Upper lobe of left lung (tissue), 6 donors: ENCODE measurements around the gene NOLC1. TPM values are rescaled to one million over a fixed set of nuclear protein-coding genes. Genes with fewer than 3 reads are reported as not detected.
A peak's percentile ranks its signal among the peaks of the same experiment; 100 is the strongest.

Source experiments
- ATAC-seq, 2 donors: fragments of 200-7000 bp; cut with Tn5 transposase; one replicate each; pipeline ENCODE4 v1.9.1; 2022; ENCODE audit warnings: mild to moderate bottlenecking in 2 of 2, moderate library complexity in 2 of 2; ENCODE audit not compliant: low FRiP score in 2 of 2
- DNase-seq, 2 donors: peaks; one replicate each; pipeline ENCODE4 v3.0.0-alpha.2; 2019 to 2020
- H3K27ac ChIP-seq, 4 donors: fragments of 200-600 bp; sonication (generic); one replicate each; pipeline ENCODE4 v1.5.1; 2016 to 2019
- H3K27me3 ChIP-seq, 4 donors: fragments of 200-600 bp; sonication (generic); one replicate each; pipeline ENCODE4 v1.5.1; 2017 to 2019
- H3K36me3 ChIP-seq, 4 donors: fragments of 200-600 bp; sonication (generic); one replicate each; pipeline ENCODE4 v1.5.1; 2016 to 2019
- H3K4me1 ChIP-seq, 4 donors: fragments of 200-600 bp; sonication (generic); one replicate each; pipeline ENCODE4 v1.5.1; 2018 to 2019
- H3K4me3 ChIP-seq, 4 donors: fragments of 200-600 bp; sonication (generic); one replicate each; pipeline ENCODE4 v1.5.1; 2017 to 2019; ENCODE audit warnings: mild to moderate bottlenecking in 2 of 4, moderate library complexity in 1 of 4
- H3K9me3 ChIP-seq, 4 donors: fragments of 200-600 bp; sonication (generic); one replicate each; pipeline ENCODE4 v1.5.1; 2018 to 2019
- CTCF ChIP-seq, 6 experiments: fragments of 450-650 bp in 4 of 6; fragments of 200-600 bp in 2 of 6; sonication (generic) in 2 of 6; IDR thresholded peaks; one replicate each; pipeline ENCODE4 v1.5.1; 2016 to 2019; ENCODE audit warnings: antibody characterized with exemption in 6 of 6
- EP300 ChIP-seq, 4 donors: sonication (generic); formaldehyde crosslinking; IDR thresholded peaks; one replicate each; pipeline ENCODE4 v1.5.1; 2017; ENCODE audit warnings: antibody characterized with exemption in 4 of 4, control low read depth in 2 of 4
- POLR2A ChIP-seq, 4 donors: fragments of 450-650 bp; IDR thresholded peaks; one replicate each; pipeline ENCODE4 v1.5.1; 2016 to 2017; ENCODE audit warnings: antibody characterized with exemption in 4 of 4, mild to moderate bottlenecking in 2 of 4
- POLR2AphosphoS5 ChIP-seq, 2 donors: sonication (generic); formaldehyde crosslinking; IDR thresholded peaks; one replicate each; pipeline ENCODE4 v1.5.1; 2017; ENCODE audit warnings: antibody characterized with exemption in 2 of 2
- WGBS, 2 donors: methylation state at CpG; one replicate each; pipeline ENCODE4 v1.1.5; 2017 to 2018; 5-methylcytosine and 5-hydroxymethylcytosine counted together
- total RNA-seq, 6 donors: library from RNA; depleted of rRNA in 4 of 6; stranded (reverse); fragments of >200 nt in 4 of 6; gene quantifications; one replicate each; pipeline versions ENCODE4 v1.1.0 to v1.2.1, GENCODE V29; 2016 to 2021
- donor health status: DM: no; HTN: no; CAD: no; lungs with moderate emphysema.
- donor health status: DM: no; HTN: yes; CAD: no; lungs with severe emphysema.

The NOLC1 gene
- total RNA-seq, 6 donors from 2014 or later, result 21.4 to 72.8 (median 44.3) TPM

DNA sequence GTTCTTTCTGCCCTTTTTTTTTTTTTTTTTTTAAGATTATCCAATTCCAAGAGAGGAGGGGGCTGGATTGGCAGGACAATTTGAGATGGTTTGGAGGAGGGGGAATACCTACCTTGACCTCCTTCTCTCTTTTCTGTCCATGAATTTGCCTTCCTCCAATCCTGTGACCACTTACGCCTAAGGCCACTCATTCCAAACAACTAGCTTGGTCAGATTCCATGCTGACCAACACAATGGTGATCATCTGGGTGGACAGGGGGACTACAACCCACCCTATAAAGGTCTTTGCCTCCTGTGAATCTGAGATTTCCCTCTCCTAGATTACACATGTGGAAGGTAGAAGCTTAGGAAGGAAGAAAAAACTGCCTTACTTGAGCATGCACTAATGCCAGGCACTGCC is 29.7 kb upstream of the NOLC1 start:
- no peaks in the 10 kb centered on the region for H3K36me3 ChIP-seq
- peaks cover 29 to 34% (median 32%) of the 10 kb centered on the region in 4 donors for H3K4me1 ChIP-seq
- no peak for TF ChIP-seq POLR2AphosphoS5 (IDR thresholded peaks at IDR 0.05)
- no peak for TF ChIP-seq EP300 (IDR thresholded peaks at IDR 0.05)
- no peak for TF ChIP-seq CTCF (IDR thresholded peaks at IDR 0.05)
- DNase-seq (no peak), ATAC-seq (no peak)
- no peaks in the 10 kb centered on the region for H3K9me3 ChIP-seq
- H3K27me3 ChIP-seq, result no peaks in the 10 kb centered on the region
- no peak overlapping the region for H3K4me3 ChIP-seq
- H3K27ac ChIP-seq, result peak overlapping the region in 3 of 4 donors; percentile 94 to 99 (median 98)
- WGBS, 2 donors, result 100% methylated on average over 1 of the region's 1 CpG

GRCh38 chr10:102123223-102123622 is 29.0 kb upstream of the NOLC1 start:
- TF ChIP-seq EP300 (IDR thresholded peaks at IDR 0.05) (no peak), POLR2A (IDR thresholded peaks at IDR 0.05) (no peak), POLR2AphosphoS5 (IDR thresholded peaks at IDR 0.05) (no peak), CTCF (IDR thresholded peaks at IDR 0.05) (no peak)
- peaks cover 21 to 27% (median 24%) of the 10 kb centered on the region in 4 donors for H3K4me1 ChIP-seq
- no peaks in the 10 kb centered on the region for H3K36me3 ChIP-seq
- WGBS, 2 donors, result 64 to 71% methylated on average over 3 of the region's 3 CpGs
- H3K27me3 ChIP-seq, result no peaks in the 10 kb centered on the region
- no peak overlapping the region for H3K4me3 ChIP-seq
- DNase-seq, result no peak
- ATAC-seq, result no peak
- no peaks in the 10 kb centered on the region for H3K9me3 ChIP-seq
- peak overlapping the region in 2 of 4 donors; percentile 94 to 99 for H3K27ac ChIP-seq

- Histone ChIP-seq H3K36me3 (no peaks in the 10 kb centered on the region), H3K27ac (peak overlapping the region in 2 of 4 donors; percentile 95 to 98), H3K4me3 (no peak overlapping the region), H3K4me1 (peaks cover 33 to 39% (median 35%) of the 10 kb centered on the region in 4 donors), H3K9me3 (no peaks in the 10 kb centered on the region), H3K27me3 (no peaks in the 10 kb centered on the region)
- 84 to 85% methylated on average over 8 of the region's 8 CpGs for WGBS, 2 donors
- TF ChIP-seq CTCF (IDR thresholded peaks at IDR 0.05), result no peak
- TF ChIP-seq POLR2A (IDR thresholded peaks at IDR 0.05), result no peak
- no peak for TF ChIP-seq EP300 (IDR thresholded peaks at IDR 0.05)
- TF ChIP-seq POLR2AphosphoS5 (IDR thresholded peaks at IDR 0.05), result no peak
- no peak for ATAC-seq
- no peak for DNase-seq
These were observed 20.7 kb upstream of the NOLC1 start for GRCh38 chr10:102131286-102132170.

DNA sequence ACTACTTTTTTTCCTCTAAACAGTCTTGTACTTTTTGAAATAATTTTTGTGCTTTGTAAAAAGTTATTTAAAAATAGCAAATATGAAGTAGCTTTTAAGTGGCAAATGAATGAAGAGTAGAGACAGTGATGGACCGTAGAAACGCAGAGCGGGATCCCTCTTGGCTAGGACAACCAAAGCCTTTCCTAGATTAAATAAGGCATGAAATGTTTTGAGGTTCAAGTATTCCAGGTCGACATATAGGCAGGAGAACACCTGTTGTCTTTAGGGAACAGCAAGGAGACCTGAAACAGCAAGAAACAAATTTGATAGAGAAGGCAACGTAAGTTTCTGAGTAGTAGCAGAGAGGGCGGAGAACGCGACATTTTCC is 20.0 kb upstream of the NOLC1 start:
- TF ChIP-seq EP300 (IDR thresholded peaks at IDR 0.05), result no peak
- no peak for TF ChIP-seq POLR2AphosphoS5 (IDR thresholded peaks at IDR 0.05)
- no peak for TF ChIP-seq CTCF (IDR thresholded peaks at IDR 0.05)
- TF ChIP-seq POLR2A (IDR thresholded peaks at IDR 0.05), result no peak
- H3K36me3 ChIP-seq, result no peaks in the 10 kb centered on the region
- peaks cover 33 to 43% (median 38%) of the 10 kb centered on the region in 4 donors for H3K4me1 ChIP-seq
- no peaks in the 10 kb centered on the region for H3K27me3 ChIP-seq
- no peaks in the 10 kb centered on the region for H3K9me3 ChIP-seq
- peak overlapping the region in 3 of 4 donors; percentile 82 to 94 (median 93) for H3K4me3 ChIP-seq
- 23 to 29% methylated on average over 8 of the region's 8 CpGs for WGBS, 2 donors
- DNase-seq, result no peak
- no peak for ATAC-seq
- H3K27ac ChIP-seq, result peak overlapping the region; percentile 95 to 98 (median 96)
